HepG2 (cell line): Measurements from ENCODE around the gene DLG1. TPM values are rescaled to one million over a fixed set of nuclear protein-coding genes. Genes with fewer than 3 reads are reported as not detected.

Experiments used
- ESRRA ChIP-seq: sonication (generic); formaldehyde crosslinking; IDR thresholded peaks from 2 replicates; pipeline ENCODE4 v1.5.1; 2020; ENCODE audit warnings: mild to moderate bottlenecking, low read depth, missing genetic modification reagents
- FOXA3 ChIP-seq: IDR thresholded peaks from 2 replicates; pipeline ENCODE4 v1.6.1; 2016; ENCODE audit warnings: missing genetic modification reagents, missing compliant biosample characterization
- HNF4A ChIP-seq: sonication (generic); formaldehyde crosslinking; IDR thresholded peaks from 2 replicates; pipeline ENCODE4 v1.4.0; 2020; ENCODE audit warnings: missing genetic modification reagents
- KMT2B ChIP-seq: IDR thresholded peaks from 2 replicates; pipeline ENCODE4 v1.6.1; 2016; ENCODE audit warnings: missing genetic modification reagents, missing compliant biosample characterization
- NFE2 ChIP-seq: sonication (generic); formaldehyde crosslinking; IDR thresholded peaks from 2 replicates; pipeline ENCODE4 v1.4.0; 2020; ENCODE audit warnings: missing genetic modification reagents
- THYN1 ChIP-seq: sonication (generic); formaldehyde crosslinking; IDR thresholded peaks from 2 replicates; pipeline ENCODE4 v1.8.1; 2023; ENCODE audit warnings: low read depth, mild to moderate bottlenecking, moderate library complexity, missing genetic modification reagents, borderline replicate concordance
- TP53 ChIP-seq: sonication (generic); formaldehyde crosslinking; conservative IDR thresholded peaks from 2 replicates; pipeline ENCODE4 v1.4.0; 2020; ENCODE audit warnings: missing genetic modification reagents
- ZBTB20 ChIP-seq: sonication (generic); formaldehyde crosslinking; IDR thresholded peaks from 2 replicates; pipeline ENCODE4 v1.8.1; 2023; ENCODE audit warnings: missing genetic modification reagents, low read depth, mild to moderate bottlenecking, borderline replicate concordance
- ZFP36L1 ChIP-seq: sonication (generic); formaldehyde crosslinking; IDR thresholded peaks from 2 replicates; pipeline ENCODE4 v1.8.0; 2022; ENCODE audit warnings: mild to moderate bottlenecking, missing genetic modification reagents, moderate library complexity
- ZNF10 ChIP-seq: sonication (generic); formaldehyde crosslinking; IDR thresholded peaks from 2 replicates; pipeline ENCODE4 v1.4.0; 2020; ENCODE audit warnings: mild to moderate bottlenecking, low read depth, missing genetic modification reagents, borderline replicate concordance
- ZNF484 ChIP-seq: sonication (generic); formaldehyde crosslinking; IDR thresholded peaks from 2 replicates; pipeline ENCODE4 v1.5.1; 2020; ENCODE audit warnings: mild to moderate bottlenecking, low read depth, missing genetic modification reagents, borderline replicate concordance
- ZNF546 ChIP-seq: sonication (generic); formaldehyde crosslinking; conservative IDR thresholded peaks from 2 replicates; pipeline ENCODE4 v1.8.1; 2023; ENCODE audit warnings: mild to moderate bottlenecking, missing genetic modification reagents
- ZNF556 ChIP-seq: sonication (generic); formaldehyde crosslinking; IDR thresholded peaks from 2 replicates; pipeline ENCODE4 v1.4.0; 2020; ENCODE audit warnings: mild to moderate bottlenecking, missing genetic modification reagents, borderline replicate concordance
- ZNF629 ChIP-seq: sonication (generic); formaldehyde crosslinking; conservative IDR thresholded peaks from 2 replicates; pipeline ENCODE4 v1.5.0; 2020; ENCODE audit warnings: missing genetic modification reagents
- polyA plus RNA-seq, 8 experiments: library from polyadenylated mRNA; depleted of rRNA in 3 of 8; stranded (reverse) in 7 of 8; unstranded in 1 of 8; fragments of >200 nt; fragmentation: Illumina TruSeq in 4 of 8; extraction: Trizol in 4 of 8; gene quantifications; 2 replicates each; pipeline versions ENCODE4 v1.2.1 to v1.2.3, GENCODE V29; 2011 to 2016; ENCODE audit warnings: low read depth in 4 of 8, missing spikeins in 1 of 8, mixed read lengths in 1 of 8; ENCODE audit not compliant: insufficient read depth in 1 of 8
- total RNA-seq, 5 experiments: library from RNA; depleted of rRNA; stranded (reverse); fragments of >200 nt; fragmentation: Illumina TruSeq; extraction: Trizol; gene quantifications; 2 replicates each; pipeline ENCODE4 v1.2.3, GENCODE V29; 2016; ENCODE audit warnings: low read depth in 1 of 5
- TF ChIP-seq, protein P1 (sequence below): sonication (generic); IDR thresholded peaks from 2 replicates; pipeline ENCODE4 v1.6.1; 2016; ENCODE audit warnings: low read depth, borderline replicate concordance
- TF ChIP-seq, protein P2 (sequence below): IDR thresholded peaks from 2 replicates; pipeline ENCODE4 v1.6.1; 2012; ENCODE audit warnings: low read length, improper control_type of control experiment
- TF ChIP-seq, protein P3 (sequence below): sonication (generic); formaldehyde crosslinking; IDR thresholded peaks from 2 replicates; pipeline ENCODE4 v1.4.0; 2020; ENCODE audit warnings: mild to moderate bottlenecking, low read depth, missing genetic modification reagents
- TF ChIP-seq, protein P4 (sequence below): sonication (generic); formaldehyde crosslinking; IDR thresholded peaks from 2 replicates; pipeline ENCODE4 v1.5.1; 2020; ENCODE audit warnings: missing genetic modification reagents, mild to moderate bottlenecking, borderline replicate concordance
- TF ChIP-seq, protein P5 (sequence below): sonication (generic); formaldehyde crosslinking; IDR thresholded peaks from 2 replicates; pipeline ENCODE4 v1.4.0; 2020; ENCODE audit warnings: missing genetic modification reagents; ENCODE audit errors: not compliant biosample characterization

Gene DLG1
- total and polyA plus RNA-seq, 2 of the 13 experiments (the other 11 are each of a cell fraction or from before 2014, with no cell fraction given): 30.5 to 104 TPM

DNA sequence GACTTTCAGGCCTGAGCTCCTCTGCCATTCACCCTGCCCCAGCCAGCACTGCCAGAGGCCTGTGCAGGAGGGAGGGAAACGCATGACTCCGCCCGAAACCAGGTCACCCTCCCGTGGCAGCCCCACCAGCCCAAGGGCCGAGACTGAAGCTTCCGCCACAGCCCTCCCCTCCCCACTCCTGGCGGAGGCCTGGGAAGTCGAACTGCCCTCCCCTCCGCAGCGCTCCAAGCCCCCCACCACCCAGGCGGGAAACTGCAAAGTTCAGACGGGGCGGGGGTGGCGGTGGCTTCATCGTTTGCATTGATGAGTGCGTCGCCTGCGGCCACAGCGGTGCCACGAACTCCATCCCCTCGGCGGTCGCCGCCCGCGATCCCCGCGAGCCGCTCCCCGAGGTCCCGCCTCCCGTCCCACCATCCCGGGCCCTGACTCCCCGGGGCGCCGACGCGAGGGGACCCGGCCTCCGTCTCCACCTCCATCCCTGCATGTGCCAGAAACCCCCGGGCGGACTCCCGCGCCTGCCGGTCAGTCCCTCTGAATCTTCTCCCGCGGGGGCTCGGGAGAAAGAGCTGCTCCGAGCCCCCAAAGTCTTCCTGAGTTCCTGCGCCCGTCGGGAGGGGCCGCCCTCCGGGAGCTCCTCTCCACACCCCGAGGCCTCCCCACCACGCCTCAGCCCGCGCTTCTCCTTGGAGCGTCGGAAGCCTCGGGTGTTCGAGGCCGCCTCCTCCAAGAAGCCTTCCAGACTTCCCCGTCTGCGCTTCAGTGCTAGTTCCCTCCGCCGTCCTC, 269.5 kb downstream of the DLG1 start (continued):
- TF ChIP-seq NFE2 (no peak), ESRRA (CRISPR knock-in tag) (no peak), FOXA3 (CRISPR knock-in tag) (no peak), ZNF484 (CRISPR knock-in tag) (no peak), ZNF10 (CRISPR knock-in tag) (no peak), ZNF556 (CRISPR knock-in tag) (no peak; the same call in 1 of the 2 replicates), HNF4A (CRISPR knock-in tag) (no peak), ZNF629 (CRISPR knock-in tag) (no peak), ZNF546 (no peak), THYN1 (CRISPR knock-in tag) (no peak), ZFP36L1 (CRISPR knock-in tag) (no peak), TP53 (CRISPR knock-in tag) (0 out of 2 replicates have a peak, but pooled peaks have one; percentile 20), KMT2B (CRISPR knock-in tag) (no peak), ZBTB20 (CRISPR knock-in tag) (no peak)
- TF ChIP-seq, protein P1, sequence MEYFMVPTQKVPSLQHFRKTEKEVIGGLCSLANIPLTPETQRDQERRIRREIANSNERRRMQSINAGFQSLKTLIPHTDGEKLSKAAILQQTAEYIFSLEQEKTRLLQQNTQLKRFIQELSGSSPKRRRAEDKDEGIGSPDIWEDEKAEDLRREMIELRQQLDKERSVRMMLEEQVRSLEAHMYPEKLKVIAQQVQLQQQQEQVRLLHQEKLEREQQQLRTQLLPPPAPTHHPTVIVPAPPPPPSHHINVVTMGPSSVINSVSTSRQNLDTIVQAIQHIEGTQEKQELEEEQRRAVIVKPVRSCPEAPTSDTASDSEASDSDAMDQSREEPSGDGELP: no peak
- TF ChIP-seq, protein P2, sequence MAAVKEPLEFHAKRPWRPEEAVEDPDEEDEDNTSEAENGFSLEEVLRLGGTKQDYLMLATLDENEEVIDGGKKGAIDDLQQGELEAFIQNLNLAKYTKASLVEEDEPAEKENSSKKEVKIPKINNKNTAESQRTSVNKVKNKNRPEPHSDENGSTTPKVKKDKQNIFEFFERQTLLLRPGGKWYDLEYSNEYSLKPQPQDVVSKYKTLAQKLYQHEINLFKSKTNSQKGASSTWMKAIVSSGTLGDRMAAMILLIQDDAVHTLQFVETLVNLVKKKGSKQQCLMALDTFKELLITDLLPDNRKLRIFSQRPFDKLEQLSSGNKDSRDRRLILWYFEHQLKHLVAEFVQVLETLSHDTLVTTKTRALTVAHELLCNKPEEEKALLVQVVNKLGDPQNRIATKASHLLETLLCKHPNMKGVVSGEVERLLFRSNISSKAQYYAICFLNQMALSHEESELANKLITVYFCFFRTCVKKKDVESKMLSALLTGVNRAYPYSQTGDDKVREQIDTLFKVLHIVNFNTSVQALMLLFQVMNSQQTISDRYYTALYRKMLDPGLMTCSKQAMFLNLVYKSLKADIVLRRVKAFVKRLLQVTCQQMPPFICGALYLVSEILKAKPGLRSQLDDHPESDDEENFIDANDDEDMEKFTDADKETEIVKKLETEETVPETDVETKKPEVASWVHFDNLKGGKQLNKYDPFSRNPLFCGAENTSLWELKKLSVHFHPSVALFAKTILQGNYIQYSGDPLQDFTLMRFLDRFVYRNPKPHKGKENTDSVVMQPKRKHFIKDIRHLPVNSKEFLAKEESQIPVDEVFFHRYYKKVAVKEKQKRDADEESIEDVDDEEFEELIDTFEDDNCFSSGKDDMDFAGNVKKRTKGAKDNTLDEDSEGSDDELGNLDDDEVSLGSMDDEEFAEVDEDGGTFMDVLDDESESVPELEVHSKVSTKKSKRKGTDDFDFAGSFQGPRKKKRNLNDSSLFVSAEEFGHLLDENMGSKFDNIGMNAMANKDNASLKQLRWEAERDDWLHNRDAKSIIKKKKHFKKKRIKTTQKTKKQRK: no peak
- TF ChIP-seq, protein P3, sequence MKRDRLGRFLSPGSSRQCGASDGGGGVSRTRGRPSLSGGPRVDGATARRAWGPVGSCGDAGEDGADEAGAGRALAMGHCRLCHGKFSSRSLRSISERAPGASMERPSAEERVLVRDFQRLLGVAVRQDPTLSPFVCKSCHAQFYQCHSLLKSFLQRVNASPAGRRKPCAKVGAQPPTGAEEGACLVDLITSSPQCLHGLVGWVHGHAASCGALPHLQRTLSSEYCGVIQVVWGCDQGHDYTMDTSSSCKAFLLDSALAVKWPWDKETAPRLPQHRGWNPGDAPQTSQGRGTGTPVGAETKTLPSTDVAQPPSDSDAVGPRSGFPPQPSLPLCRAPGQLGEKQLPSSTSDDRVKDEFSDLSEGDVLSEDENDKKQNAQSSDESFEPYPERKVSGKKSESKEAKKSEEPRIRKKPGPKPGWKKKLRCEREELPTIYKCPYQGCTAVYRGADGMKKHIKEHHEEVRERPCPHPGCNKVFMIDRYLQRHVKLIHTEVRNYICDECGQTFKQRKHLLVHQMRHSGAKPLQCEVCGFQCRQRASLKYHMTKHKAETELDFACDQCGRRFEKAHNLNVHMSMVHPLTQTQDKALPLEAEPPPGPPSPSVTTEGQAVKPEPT (CRISPR knock-in tag): no peak
- TF ChIP-seq, protein P4, sequence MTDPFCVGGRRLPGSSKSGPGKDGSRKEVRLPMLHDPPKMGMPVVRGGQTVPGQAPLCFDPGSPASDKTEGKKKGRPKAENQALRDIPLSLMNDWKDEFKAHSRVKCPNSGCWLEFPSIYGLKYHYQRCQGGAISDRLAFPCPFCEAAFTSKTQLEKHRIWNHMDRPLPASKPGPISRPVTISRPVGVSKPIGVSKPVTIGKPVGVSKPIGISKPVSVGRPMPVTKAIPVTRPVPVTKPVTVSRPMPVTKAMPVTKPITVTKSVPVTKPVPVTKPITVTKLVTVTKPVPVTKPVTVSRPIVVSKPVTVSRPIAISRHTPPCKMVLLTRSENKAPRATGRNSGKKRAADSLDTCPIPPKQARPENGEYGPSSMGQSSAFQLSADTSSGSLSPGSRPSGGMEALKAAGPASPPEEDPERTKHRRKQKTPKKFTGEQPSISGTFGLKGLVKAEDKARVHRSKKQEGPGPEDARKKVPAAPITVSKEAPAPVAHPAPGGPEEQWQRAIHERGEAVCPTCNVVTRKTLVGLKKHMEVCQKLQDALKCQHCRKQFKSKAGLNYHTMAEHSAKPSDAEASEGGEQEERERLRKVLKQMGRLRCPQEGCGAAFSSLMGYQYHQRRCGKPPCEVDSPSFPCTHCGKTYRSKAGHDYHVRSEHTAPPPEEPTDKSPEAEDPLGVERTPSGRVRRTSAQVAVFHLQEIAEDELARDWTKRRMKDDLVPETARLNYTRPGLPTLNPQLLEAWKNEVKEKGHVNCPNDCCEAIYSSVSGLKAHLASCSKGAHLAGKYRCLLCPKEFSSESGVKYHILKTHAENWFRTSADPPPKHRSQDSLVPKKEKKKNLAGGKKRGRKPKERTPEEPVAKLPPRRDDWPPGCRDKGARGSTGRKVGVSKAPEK (CRISPR knock-in tag): no peak
- TF ChIP-seq, protein P5, sequence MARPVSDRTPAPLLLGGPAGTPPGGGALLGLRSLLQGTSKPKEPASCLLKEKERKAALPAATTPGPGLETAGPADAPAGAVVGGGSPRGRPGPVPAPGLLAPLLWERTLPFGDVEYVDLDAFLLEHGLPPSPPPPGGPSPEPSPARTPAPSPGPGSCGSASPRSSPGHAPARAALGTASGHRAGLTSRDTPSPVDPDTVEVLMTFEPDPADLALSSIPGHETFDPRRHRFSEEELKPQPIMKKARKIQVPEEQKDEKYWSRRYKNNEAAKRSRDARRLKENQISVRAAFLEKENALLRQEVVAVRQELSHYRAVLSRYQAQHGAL: no peak
